H1 (cell line): ENCODE measurements around the gene SNAP29. TPM values are rescaled to one million over a fixed set of nuclear protein-coding genes. Genes with fewer than 3 reads are reported as not detected.

Experiments
- CTCF ChIA-PET: fragments of 300-600 bp; sonication (Branson Sonifier 250); formaldehyde crosslinking; loops from one replicate; lab custom pipeline; 2021; ENCODE audit not compliant: partially characterized antibody; lab: Charles Lee
- POLR2A ChIA-PET: fragments of 300-600 bp; sonication (Branson Sonifier 250); formaldehyde crosslinking; loops from one replicate; lab custom pipeline; 2021; ENCODE audit warnings: inconsistent platforms; ENCODE audit not compliant: partially characterized antibody; lab: Charles Lee
- DNase-seq, 2 experiments: peaks; one replicate each; pipeline versions ENCODE4 v3.0.0 to v3.0.0-alpha.2; 2010 to 2022; ENCODE audit warnings: low spot score in 2 of 2, low read depth in 1 of 2, mixed read lengths in 1 of 2
- FAIRE-seq: peaks from 2 replicates; lab custom pipeline; 2011; peaks lifted over from hg19 to GRCh38; lab: Jason Lieb, UNC
- H2AFZ ChIP-seq: 2 replicates; pipeline ENCODE4 v1.8.1; 2012; ENCODE audit warnings: low read length, inconsistent platforms
- H2AK5ac ChIP-seq: 2 replicates; pipeline ENCODE4 v1.6.1; 2013; ENCODE audit warnings: low read depth, low read length
- H2BK120ac ChIP-seq: replicated peaks from 2 replicates; pipeline ENCODE3; 2013; ENCODE audit warnings: low read depth, low read length, inconsistent platforms
- H2BK12ac ChIP-seq: 2 replicates; pipeline ENCODE4 v1.6.1; 2013; ENCODE audit warnings: low read depth, low read length
- H2BK15ac ChIP-seq: 2 replicates; pipeline ENCODE4 v1.6.1; 2013; ENCODE audit warnings: low read length
- H2BK20ac ChIP-seq: 2 replicates; pipeline ENCODE4 v1.6.1; 2013; ENCODE audit warnings: low read length
- H2BK5ac ChIP-seq: 2 replicates; pipeline ENCODE4 v1.6.1; 2013; ENCODE audit warnings: low read depth, low read length
- H3K14ac ChIP-seq: 2 replicates; pipeline ENCODE4 v1.6.1; 2013; ENCODE audit warnings: inconsistent platforms; ENCODE audit not compliant: insufficient read length
- H3K18ac ChIP-seq: 2 replicates; pipeline ENCODE4 v1.6.1; 2013; ENCODE audit warnings: low read length; ENCODE audit errors: extremely low read depth
- H3K23ac ChIP-seq: 2 replicates; pipeline ENCODE4 v1.6.1; 2013; ENCODE audit warnings: inconsistent platforms; ENCODE audit not compliant: insufficient read length
- H3K23me2 ChIP-seq: 2 replicates; pipeline ENCODE4 v1.6.1; 2013; ENCODE audit warnings: low read depth, low read length
- H3K27ac ChIP-seq: 2 replicates; pipeline ENCODE4 v1.6.1; 2011; ENCODE audit warnings: low read depth, low read length, inconsistent platforms
- H3K27me3 ChIP-seq, 4 experiments: replicated peaks in 1 of 4; 1 replicate in 1 of 4; 2 replicates in 3 of 4; pipeline versions ENCODE4 v1.6.1 to v1.8.1; 2011 to 2013; ENCODE audit warnings: low read length in 3 of 4, mild to moderate bottlenecking in 3 of 4, inconsistent platforms in 2 of 4, mixed read lengths in 2 of 4, moderate library complexity in 1 of 4; ENCODE audit not compliant: control insufficient read depth in 3 of 4, insufficient read depth in 3 of 4; ENCODE audit errors: extremely low read depth in 1 of 4
- H3K36me3 ChIP-seq, 4 experiments: 2 replicates each; pipeline versions ENCODE4 v1.6.1 to v1.8.1; 2011 to 2013; ENCODE audit warnings: mild to moderate bottlenecking in 4 of 4, low read length in 3 of 4, moderate library complexity in 2 of 4, control low read depth in 1 of 4, inconsistent platforms in 1 of 4; ENCODE audit not compliant: insufficient read depth in 4 of 4, control insufficient read depth in 2 of 4
- H3K4ac ChIP-seq: replicated peaks from 2 replicates; pipeline ENCODE3; 2013; ENCODE audit warnings: low read length, low read depth, mixed read lengths, inconsistent platforms; ENCODE audit not compliant: insufficient read length
- H3K4me1 ChIP-seq, 4 experiments: replicated peaks in 1 of 4; 1 replicate in 1 of 4; 2 replicates in 3 of 4; pipeline versions ENCODE4 v1.6.1 to v1.8.1; 2011 to 2013; ENCODE audit warnings: low read length in 3 of 4, inconsistent platforms in 2 of 4, mixed read lengths in 1 of 4; ENCODE audit not compliant: insufficient read depth in 4 of 4, control insufficient read depth in 3 of 4
- H3K4me2 ChIP-seq, 2 experiments: 2 replicates each; pipeline versions ENCODE4 v1.6.1 to v1.8.1; 2011 to 2013; ENCODE audit warnings: low read depth in 2 of 2, low read length in 2 of 2, control low read depth in 1 of 2, inconsistent platforms in 1 of 2, mild to moderate bottlenecking in 1 of 2; ENCODE audit not compliant: insufficient read depth in 1 of 2
- H3K4me3 ChIP-seq, 4 experiments: fragments of 200-600, 300-600 bp in 1 of 4; sonication (generic), shearing (Covaris generic), sonication (Bioruptor Twin) in 1 of 4; 2 replicates each; pipeline versions ENCODE4 v1.5.1 to v1.8.1; 2011 to 2016; ENCODE audit warnings: low read length in 4 of 4, low read depth in 3 of 4, control low read depth in 2 of 4, inconsistent platforms in 2 of 4, mild to moderate bottlenecking in 2 of 4, mixed read lengths in 1 of 4, moderate library complexity in 1 of 4; ENCODE audit not compliant: insufficient read depth in 2 of 4; ENCODE audit errors: extremely low read depth in 1 of 4
- H3K56ac ChIP-seq: replicated peaks from 2 replicates; pipeline ENCODE3; 2013; ENCODE audit warnings: low read depth, mild to moderate bottlenecking, mixed read lengths, low read length, inconsistent platforms; ENCODE audit not compliant: insufficient read length
- H3K79me1 ChIP-seq: 2 replicates; pipeline ENCODE4 v1.6.1; 2013; ENCODE audit warnings: low read depth, low read length, control low read depth
- H3K79me2 ChIP-seq, 2 experiments: 2 replicates each; pipeline versions ENCODE4 v1.6.1 to v1.8.1; 2012 to 2013; ENCODE audit warnings: low read length in 2 of 2, mild to moderate bottlenecking in 2 of 2, inconsistent platforms in 1 of 2; ENCODE audit not compliant: insufficient read depth in 2 of 2, control insufficient read depth in 1 of 2
- H3K9ac ChIP-seq, 4 experiments: replicated peaks in 1 of 4; 1 replicate in 1 of 4; 2 replicates in 3 of 4; pipeline versions ENCODE4 v1.6.1 to v1.8.1; 2011 to 2013; ENCODE audit warnings: low read depth in 3 of 4, low read length in 3 of 4, control low read depth in 2 of 4, mild to moderate bottlenecking in 2 of 4, moderate library complexity in 2 of 4, inconsistent platforms in 1 of 4; ENCODE audit errors: extremely low read depth in 1 of 4
- H3K9me3 ChIP-seq, 2 experiments: 2 replicates each; pipeline versions ENCODE4 v1.6.1 to v1.8.1; 2012 to 2013; ENCODE audit warnings: mild to moderate bottlenecking in 2 of 2, moderate library complexity in 2 of 2, control low read depth in 1 of 2, inconsistent platforms in 1 of 2, low read depth in 1 of 2, low read length in 1 of 2, mixed read lengths in 1 of 2; ENCODE audit not compliant: insufficient read depth in 2 of 2
- H4K20me1 ChIP-seq, 2 experiments: replicated peaks in 1 of 2; 2 replicates each; pipeline versions ENCODE3 to v1.8.1; 2011 to 2013; ENCODE audit warnings: inconsistent platforms in 2 of 2, low read length in 2 of 2, mild to moderate bottlenecking in 1 of 2; ENCODE audit not compliant: insufficient read depth in 2 of 2, control insufficient read depth in 1 of 2
- H4K5ac ChIP-seq: 2 replicates; pipeline ENCODE4 v1.6.1; 2013; ENCODE audit warnings: low read length, low read depth, mixed read lengths, inconsistent platforms; ENCODE audit not compliant: insufficient read length
- H4K8ac ChIP-seq: 2 replicates; pipeline ENCODE4 v1.8.0; 2013; ENCODE audit warnings: mild to moderate bottlenecking, moderate library complexity, low read length, inconsistent platforms; ENCODE audit not compliant: insufficient read depth; ENCODE audit errors: extremely low read depth
- H4K91ac ChIP-seq: replicated peaks from 2 replicates; pipeline ENCODE3; 2013; ENCODE audit warnings: low read length, mixed read lengths, inconsistent platforms; ENCODE audit not compliant: insufficient read length
- CBX5 ChIP-seq: fragments of 300-800, 300-1000 bp; sonication (generic); IDR thresholded peaks from 2 replicates; pipeline ENCODE4 v1.7.1; 2016; ENCODE audit warnings: antibody characterized with exemption, low read length, low read depth
- CHD2 ChIP-seq: IDR thresholded peaks from 2 replicates; pipeline ENCODE4 v1.6.1; 2012; ENCODE audit warnings: low read length, improper control_type of control experiment
- EP300 ChIP-seq, 2 experiments: IDR thresholded peaks; 1 replicate in 1 of 2; 2 replicates in 1 of 2; pipeline ENCODE4 v1.6.1; 2011 to 2012; ENCODE audit warnings: low read depth in 2 of 2, low read length in 2 of 2, mild to moderate bottlenecking in 2 of 2, borderline replicate concordance in 1 of 2, inconsistent platforms in 1 of 2, moderate library complexity in 1 of 2
- GTF2F1 ChIP-seq: IDR thresholded peaks from 2 replicates; pipeline ENCODE4 v1.6.1; 2012; ENCODE audit warnings: low read depth, low read length, improper control_type of control experiment, borderline replicate concordance
- HDAC6 ChIP-seq: IDR thresholded peaks from one replicate; pipeline ENCODE4 v1.7.1; 2012; ENCODE audit warnings: low read depth, mild to moderate bottlenecking, inconsistent platforms, low read length, moderate library complexity
- JUN ChIP-seq: IDR thresholded peaks from 2 replicates; pipeline ENCODE4 v1.6.1; 2011; ENCODE audit warnings: low read depth, mild to moderate bottlenecking, improper control_type of control experiment, low read length
- KDM1A ChIP-seq: fragments of 200-600, 300-600 bp; sonication (generic); IDR thresholded peaks from 2 replicates; pipeline ENCODE4 v1.7.1; 2016; ENCODE audit warnings: mild to moderate bottlenecking, low read length, borderline replicate concordance
- KDM5A ChIP-seq: fragments of 200-600 bp; IDR thresholded peaks from 2 replicates; pipeline ENCODE4 v1.7.1; 2012; ENCODE audit warnings: mild to moderate bottlenecking, low read length, inconsistent platforms, mixed read lengths
- NRF1 ChIP-seq: IDR thresholded peaks from 2 replicates; pipeline ENCODE4 v1.6.1; 2011; ENCODE audit warnings: mild to moderate bottlenecking, low read depth, low read length, improper control_type of control experiment
- RAD21 ChIP-seq, 2 experiments: IDR thresholded peaks in 1 of 2; conservative IDR thresholded peaks in 1 of 2; 2 replicates each; pipeline ENCODE4 v1.6.1; 2011; ENCODE audit warnings: low read depth in 2 of 2, low read length in 2 of 2, improper control_type of control experiment in 1 of 2, inconsistent platforms in 1 of 2, mild to moderate bottlenecking in 1 of 2, moderate library complexity in 1 of 2
- RXRA ChIP-seq: IDR thresholded peaks from 2 replicates; pipeline ENCODE4 v1.6.1; 2011; ENCODE audit warnings: low read depth, mild to moderate bottlenecking, low read length, moderate library complexity; ENCODE audit not compliant: insufficient read depth
- SIRT6 ChIP-seq: IDR thresholded peaks from one replicate; pipeline ENCODE4 v1.7.1; 2012; ENCODE audit warnings: low read length, inconsistent platforms
- SRF ChIP-seq: IDR thresholded peaks from 2 replicates; pipeline ENCODE4 v1.6.1; 2011; ENCODE audit warnings: mild to moderate bottlenecking, low read depth, low read length, moderate library complexity
- TAF1 ChIP-seq: IDR thresholded peaks from 2 replicates; pipeline ENCODE4 v1.6.1; 2011; ENCODE audit warnings: mild to moderate bottlenecking, low read depth, low read length
- TAF7 ChIP-seq: optimal IDR thresholded peaks from 2 replicates; pipeline ENCODE3; 2011; ENCODE audit warnings: low read depth, mild to moderate bottlenecking, inconsistent platforms, low read length, moderate library complexity, borderline replicate concordance
- WGBS, 2 experiments: shearing (Covaris generic) in 1 of 2; methylation state at CpG; one replicate each; pipeline versions ENCODE4 v1.1.6 to v1.1.7; 2013 to 2015; ENCODE audit warnings: low lambda C conversion rate in 2 of 2, mixed read lengths in 2 of 2, inconsistent platforms in 1 of 2, low coverage in 1 of 2, missing lambda C conversion rate in 1 of 2; ENCODE audit not compliant: insufficient replicate concordance in 2 of 2, insufficient coverage in 1 of 2, insufficient read length in 1 of 2; ENCODE audit errors: extremely low coverage in 1 of 2, missing lambda C conversion rate in 1 of 2; 5-methylcytosine and 5-hydroxymethylcytosine counted together
- polyA plus RNA-seq, 7 experiments: library from polyadenylated mRNA; depleted of rRNA in 3 of 7; stranded (reverse) in 5 of 7; unstranded in 2 of 7; fragments of >200 nt in 5 of 7; fragments of 200-250 nt in 2 of 7; gene quantifications; 1 replicate in 5 of 7; 2 replicates in 1 of 7; 4 replicates in 1 of 7; pipeline versions ENCODE4 v1.2.1 to v1.2.3, GENCODE V29; 2011 to 2013; ENCODE audit warnings: missing spikeins in 2 of 7, mixed read lengths in 2 of 7
- total RNA-seq: library from RNA; stranded (reverse); fragmentation: NEBNext Ultra II Directional; extraction: Animal tissue kit (Norgen Biotek cat#: 25700); gene quantifications from 2 replicates; pipeline ENCODE4 v1.2.1, GENCODE V29; 2021

Gene SNAP29
- total and polyA plus RNA-seq, 2 of the 8 experiments (the other 6 are each of a cell fraction or from before 2014, with no cell fraction given): 11.8 to 15.0 TPM

DNA sequence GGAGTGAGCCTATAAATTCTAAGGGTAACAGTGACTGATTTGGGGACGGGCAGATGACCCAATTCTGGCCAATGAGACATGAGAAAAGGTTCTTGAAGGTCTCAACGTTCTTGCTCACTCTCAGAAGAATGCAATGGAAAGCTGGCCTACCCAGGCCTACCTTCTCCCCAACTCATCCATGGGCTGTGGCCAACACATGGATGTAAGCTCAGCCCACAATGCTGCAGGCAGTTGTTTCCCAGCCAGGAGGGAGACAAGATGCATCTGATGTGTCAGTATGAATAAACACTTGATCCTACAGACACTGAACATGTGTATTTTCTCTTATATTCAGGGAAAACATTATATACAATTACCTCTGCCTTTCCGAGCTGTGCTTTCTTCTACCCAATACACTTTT, 24.6 kb upstream of the SNAP29 start:
- Histone ChIP-seq H3K18ac (no peak overlapping the region), H3K23me2 (no peaks in the 10 kb centered on the region), H2BK5ac (no peak overlapping the region), H3K4me3 (no peak overlapping the region), H3K56ac (no peak overlapping the region), H3K23ac (no peak overlapping the region), H4K91ac (no peak overlapping the region), H3K9me3 (no peaks in the 10 kb centered on the region), H3K27ac (no peak overlapping the region), H3K9ac (no peak overlapping the region), H2AFZ (no peak overlapping the region), H4K5ac (no peak overlapping the region), H4K20me1 (no peaks in the 10 kb centered on the region), H3K4me1 (no peaks in the 10 kb centered on the region), H3K27me3 (no peaks in the 10 kb centered on the region), H3K36me3 (peaks cover 0 to 5% (median 1%) of the 10 kb centered on the region in 4 experiments; a peak in 1 of 8 replicates), H2BK20ac (no peak overlapping the region), H3K4me2 (no peak overlapping the region), H3K79me1 (no peaks in the 10 kb centered on the region), H2BK120ac (no peak overlapping the region), H2AK5ac (no peak overlapping the region), H3K14ac (no peak overlapping the region), H2BK15ac (no peak overlapping the region), H2BK12ac (no peak overlapping the region), H3K79me2 (no peaks in the 10 kb centered on the region), H4K8ac (no peak overlapping the region; the same call in 1 of the 2 replicates), H3K4ac (no peak overlapping the region)
- FAIRE-seq (no peak), DNase-seq (no peak)
- WGBS, 2 experiments: 86% methylated on average over 3 of the region's 3 CpGs; no CpG with 5 or more reads in 1 of the 2 experiments
- POLR2A ChIA-PET: no interaction called here
- CTCF ChIA-PET: interaction anchor here (0.9 to 1.7 kb wide), 2 partner anchors 28 to 30 kb away, joined by 3 to 6 read pairs; no protein-coding TSS in a partner anchor
- TF ChIP-seq CHD2: no peak
- no peak for TF ChIP-seq EP300 (IDR thresholded peaks at IDR 0.05; ENCODE audit: borderline replicate concordance in 1 of 2, low read depth in 2 of 2, low read length in 2 of 2)
- no peak for TF ChIP-seq SRF
- no peak for TF ChIP-seq JUN
- TF ChIP-seq CBX5: no peak
- TF ChIP-seq HDAC6: no peak
- TF ChIP-seq RXRA: no peak
- TF ChIP-seq RAD21 (IDR thresholded peaks at IDR 0.05 in 1 of 2, conservative IDR thresholded peaks at IDR 0.05 in 1 of 2; ENCODE audit: low read depth in 2 of 2, low read length in 2 of 2): no peak
- no peak for TF ChIP-seq GTF2F1
- TF ChIP-seq NRF1: no peak
- TF ChIP-seq SIRT6: no peak
- TF ChIP-seq TAF1: no peak
- TF ChIP-seq KDM1A: no peak
- no peak for TF ChIP-seq TAF7
- TF ChIP-seq KDM5A: no peak
